Fibroblast of mammary gland (primary cell): Measurements from ENCODE around the gene RAB11FIP2.

ENCODE experiments used
- DNase-seq: peaks from one replicate; pipeline ENCODE4 v3.0.0-alpha.2; 2010; ENCODE audit warnings: low read depth
- H3K4me3 ChIP-seq: 2 replicates; pipeline ENCODE4 v1.5.1; 2011; ENCODE audit warnings: low read depth, mild to moderate bottlenecking, low read length, moderate library complexity; ENCODE audit not compliant: control insufficient read depth
- TF ChIP-seq, protein P1 (sequence below): conservative IDR thresholded peaks from 2 replicates; pipeline ENCODE4 v1.5.1; 2011; ENCODE audit warnings: low read depth, low read length, inconsistent platforms; ENCODE audit not compliant: control insufficient read depth, insufficient read depth

RAB11FIP2 gene

DNA sequence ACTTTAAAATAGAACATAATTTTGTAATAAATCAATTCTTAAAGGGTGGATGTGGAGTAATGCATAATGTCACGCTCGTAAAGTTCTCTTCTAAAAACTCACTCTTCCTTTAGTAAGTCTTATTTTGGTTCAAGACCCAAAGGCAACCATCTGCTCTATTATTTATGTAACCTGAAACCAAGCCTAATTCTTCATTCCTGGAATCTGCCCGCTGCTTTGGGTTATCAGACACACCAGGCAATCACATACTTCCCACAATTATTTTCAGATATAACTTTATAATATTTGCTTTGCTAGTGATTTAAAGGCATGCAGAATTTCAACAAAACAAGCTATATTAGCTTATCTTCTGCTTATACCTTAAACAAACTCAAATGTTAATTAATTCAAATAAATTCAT, 39.0 kb downstream of the RAB11FIP2 start:
- TF ChIP-seq, protein P1, sequence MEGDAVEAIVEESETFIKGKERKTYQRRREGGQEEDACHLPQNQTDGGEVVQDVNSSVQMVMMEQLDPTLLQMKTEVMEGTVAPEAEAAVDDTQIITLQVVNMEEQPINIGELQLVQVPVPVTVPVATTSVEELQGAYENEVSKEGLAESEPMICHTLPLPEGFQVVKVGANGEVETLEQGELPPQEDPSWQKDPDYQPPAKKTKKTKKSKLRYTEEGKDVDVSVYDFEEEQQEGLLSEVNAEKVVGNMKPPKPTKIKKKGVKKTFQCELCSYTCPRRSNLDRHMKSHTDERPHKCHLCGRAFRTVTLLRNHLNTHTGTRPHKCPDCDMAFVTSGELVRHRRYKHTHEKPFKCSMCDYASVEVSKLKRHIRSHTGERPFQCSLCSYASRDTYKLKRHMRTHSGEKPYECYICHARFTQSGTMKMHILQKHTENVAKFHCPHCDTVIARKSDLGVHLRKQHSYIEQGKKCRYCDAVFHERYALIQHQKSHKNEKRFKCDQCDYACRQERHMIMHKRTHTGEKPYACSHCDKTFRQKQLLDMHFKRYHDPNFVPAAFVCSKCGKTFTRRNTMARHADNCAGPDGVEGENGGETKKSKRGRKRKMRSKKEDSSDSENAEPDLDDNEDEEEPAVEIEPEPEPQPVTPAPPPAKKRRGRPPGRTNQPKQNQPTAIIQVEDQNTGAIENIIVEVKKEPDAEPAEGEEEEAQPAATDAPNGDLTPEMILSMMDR = no peak
- no peak overlapping the region for H3K4me3 ChIP-seq
- DNase-seq = no peak

DNA sequence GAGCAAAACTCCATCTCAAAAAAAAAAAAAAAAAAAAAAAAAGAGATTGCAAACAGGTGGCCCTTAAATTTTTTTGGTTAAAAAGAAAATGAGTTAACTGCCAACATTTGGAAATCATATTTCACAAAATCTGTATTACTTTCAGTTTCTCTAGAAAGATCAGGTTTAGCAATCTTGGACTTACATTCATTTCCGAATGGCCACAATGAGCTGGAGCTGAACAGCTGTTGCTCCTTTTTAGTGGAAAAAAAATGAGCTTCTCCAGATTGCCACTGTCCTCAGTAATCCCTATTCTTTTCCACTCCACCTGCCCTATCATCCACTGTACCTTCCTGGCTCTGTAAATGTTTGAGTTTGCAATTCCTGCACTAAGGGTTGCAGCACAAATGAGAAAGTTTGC, 43.6 kb downstream of the RAB11FIP2 start:
- no peak for DNase-seq
- TF ChIP-seq, protein P1 = no peak
- no peak overlapping the region for H3K4me3 ChIP-seq

DNA sequence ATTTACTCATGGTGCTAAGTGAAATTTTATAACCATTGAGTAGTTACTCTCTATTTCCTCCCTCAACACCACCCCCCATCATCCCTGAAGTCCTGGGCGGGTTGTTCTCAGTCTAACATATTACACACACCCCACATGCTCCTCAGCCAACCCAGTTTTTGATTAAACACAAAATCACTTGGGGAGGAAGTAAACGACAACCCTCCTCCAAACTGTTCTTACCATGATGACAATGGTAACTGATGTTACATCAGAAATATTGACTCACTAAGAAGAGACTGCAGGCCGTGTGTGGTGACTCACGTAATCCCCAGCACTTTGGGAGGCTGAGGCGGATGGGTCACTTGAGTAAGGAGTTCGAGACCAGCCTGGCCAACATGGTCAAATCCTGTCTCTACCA, 44.2 kb downstream of the RAB11FIP2 start:
- TF ChIP-seq, protein P1 = no peak
- H3K4me3 ChIP-seq = no peak overlapping the region
- DNase-seq = peak; percentile 66

DNA sequence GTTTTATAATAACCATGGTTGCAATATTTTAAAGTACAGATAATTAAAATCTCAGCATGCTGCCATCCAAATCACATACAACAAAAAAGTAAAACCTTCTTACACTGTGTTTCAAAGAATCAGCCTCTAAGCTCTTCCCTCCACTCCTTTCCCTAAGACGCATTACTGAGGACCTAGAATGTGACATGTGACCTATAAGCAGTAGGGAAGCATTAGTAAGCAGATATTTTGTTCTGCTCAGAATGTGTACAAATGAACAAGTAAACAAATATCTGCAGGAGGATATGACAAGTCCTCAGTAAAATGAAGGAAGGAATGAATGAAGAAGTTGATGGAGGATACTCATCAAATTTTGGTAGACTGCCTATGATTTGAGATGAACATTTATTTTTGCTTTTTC, 49.1 kb downstream of the RAB11FIP2 start:
- TF ChIP-seq, protein P1 = no peak
- H3K4me3 ChIP-seq = no peak overlapping the region
- no peak for DNase-seq

DNA sequence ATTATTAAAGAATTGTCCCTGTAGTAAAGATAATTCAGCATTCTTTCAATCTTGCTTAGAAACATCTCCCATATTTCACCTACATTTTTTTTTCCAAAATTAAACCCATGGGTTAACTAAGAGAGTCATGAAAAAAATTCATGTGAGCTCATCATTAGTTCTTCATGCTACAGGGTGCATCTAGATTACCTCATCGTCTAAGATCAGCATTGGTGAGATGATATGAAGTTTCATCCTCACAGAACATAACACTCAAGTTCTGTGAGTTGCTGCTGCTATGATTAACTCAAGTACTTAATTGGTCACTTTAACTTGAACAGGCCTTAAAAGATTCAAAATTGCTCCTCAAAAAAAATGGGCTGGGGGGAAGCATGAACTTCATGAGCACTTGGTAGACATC, 50.0 kb downstream of the RAB11FIP2 start:
- DNase-seq = no peak
- TF ChIP-seq, protein P1 = no peak
- H3K4me3 ChIP-seq = no peak overlapping the region

DNA sequence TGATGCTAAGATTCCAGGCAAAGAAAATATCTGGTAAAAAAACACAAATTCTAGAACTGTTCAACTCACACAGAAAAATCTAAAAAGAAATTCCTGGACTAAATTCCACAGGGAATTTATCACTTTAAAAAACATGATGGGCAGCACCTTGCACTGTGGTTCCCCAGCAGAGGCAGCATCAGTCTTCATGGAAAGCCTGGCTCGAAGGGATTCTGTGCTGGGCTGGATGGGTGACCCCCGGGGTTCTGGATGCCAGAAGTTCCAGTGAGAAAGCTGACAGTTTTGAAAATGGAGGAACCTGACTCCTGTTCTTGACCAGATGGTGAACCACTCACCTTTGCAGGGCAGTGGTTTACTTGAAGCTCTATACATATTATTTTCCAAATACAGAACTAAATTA, 52.0 kb downstream of the RAB11FIP2 start:
- no peak for DNase-seq
- H3K4me3 ChIP-seq = no peak overlapping the region
- TF ChIP-seq, protein P1 = no peak

DNA sequence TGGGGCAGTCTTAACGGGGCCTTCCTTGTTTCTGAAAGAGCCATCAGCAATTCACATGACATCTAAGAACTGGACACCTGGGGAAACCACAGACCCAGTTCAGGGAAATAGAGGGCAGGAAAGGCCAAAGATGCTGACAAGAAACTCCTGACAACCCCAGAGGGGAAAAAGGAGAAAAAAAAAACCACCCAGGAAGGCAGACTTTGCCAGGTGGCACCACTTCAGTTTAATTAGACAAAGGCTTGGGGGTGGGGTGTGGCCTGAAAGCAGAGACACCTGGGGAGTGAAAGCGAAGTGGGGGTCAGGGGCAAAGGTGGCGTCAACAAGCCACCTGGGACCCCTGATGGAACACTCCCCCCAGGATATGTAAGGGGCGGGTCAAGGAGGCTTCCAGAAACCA, 53.6 kb downstream of the RAB11FIP2 start:
- TF ChIP-seq, protein P1 = no peak
- no peak for DNase-seq
- no peak overlapping the region for H3K4me3 ChIP-seq
